ENCODE measurements around the gene KHDRBS2.
A peak's percentile ranks its signal among the peaks of the same experiment; 100 is the strongest.

Gene KHDRBS2

DNA sequence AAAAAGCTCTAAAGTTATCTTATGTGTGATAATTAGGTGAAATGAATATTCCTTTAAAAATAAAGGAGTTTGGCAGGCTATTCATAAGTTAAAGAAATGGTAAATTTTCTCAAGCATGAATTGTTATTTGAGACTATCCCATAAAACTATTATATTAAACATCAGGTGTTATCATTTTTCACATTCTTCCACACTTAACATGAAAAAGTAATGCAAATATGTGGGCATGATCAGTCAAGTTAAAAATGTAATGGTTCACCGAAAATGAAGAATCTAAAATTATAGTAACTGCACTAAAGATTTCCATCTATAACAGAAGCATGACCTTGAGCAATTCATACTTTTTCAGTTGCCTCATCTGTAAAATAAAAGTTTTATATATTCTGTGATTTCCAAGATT lies 110.8 kb downstream of the KHDRBS2 start:
- DNase-seq (ENCODE audit: low spot score), result no peak

GRCh38 chr6:62174548-62174947 lies 111.5 kb downstream of the KHDRBS2 start:
- no peak for DNase-seq (ENCODE audit: low spot score)

- no peak for DNase-seq (ENCODE audit: low spot score)
Measured at GRCh38 chr6:62167736-62168135, 118.3 kb downstream of the KHDRBS2 start.

DNA sequence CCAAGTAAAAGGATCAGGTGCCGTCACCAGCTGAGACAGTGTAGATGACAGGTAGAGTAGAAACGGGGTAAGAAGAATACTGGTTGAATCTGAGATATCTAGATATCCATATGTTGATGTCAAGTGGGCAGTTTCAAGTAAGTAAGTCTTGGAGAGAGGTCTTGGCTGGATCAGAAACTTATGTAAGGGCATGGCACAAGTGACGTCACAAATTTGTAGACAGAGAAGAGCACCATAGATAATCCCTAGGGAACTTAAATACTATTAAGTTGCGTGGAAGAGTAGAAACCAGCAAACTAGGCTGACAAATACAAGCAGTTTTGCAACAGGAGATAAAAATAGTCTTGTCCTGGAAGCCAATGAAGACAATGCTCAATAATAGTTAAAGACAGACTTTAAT lies 123.2 kb downstream of the KHDRBS2 start:
- DNase-seq (ENCODE audit: low spot score), result no peak

- DNase-seq (ENCODE audit: low spot score), result no peak
Measured at GRCh38 chr6:62152796-62153195, 133.2 kb downstream of the KHDRBS2 start.

GRCh38 chr6:62150048-62150663 lies 135.9 kb downstream of the KHDRBS2 start:
- peak; percentile 2 for DNase-seq (ENCODE audit: low spot score)

DNA sequence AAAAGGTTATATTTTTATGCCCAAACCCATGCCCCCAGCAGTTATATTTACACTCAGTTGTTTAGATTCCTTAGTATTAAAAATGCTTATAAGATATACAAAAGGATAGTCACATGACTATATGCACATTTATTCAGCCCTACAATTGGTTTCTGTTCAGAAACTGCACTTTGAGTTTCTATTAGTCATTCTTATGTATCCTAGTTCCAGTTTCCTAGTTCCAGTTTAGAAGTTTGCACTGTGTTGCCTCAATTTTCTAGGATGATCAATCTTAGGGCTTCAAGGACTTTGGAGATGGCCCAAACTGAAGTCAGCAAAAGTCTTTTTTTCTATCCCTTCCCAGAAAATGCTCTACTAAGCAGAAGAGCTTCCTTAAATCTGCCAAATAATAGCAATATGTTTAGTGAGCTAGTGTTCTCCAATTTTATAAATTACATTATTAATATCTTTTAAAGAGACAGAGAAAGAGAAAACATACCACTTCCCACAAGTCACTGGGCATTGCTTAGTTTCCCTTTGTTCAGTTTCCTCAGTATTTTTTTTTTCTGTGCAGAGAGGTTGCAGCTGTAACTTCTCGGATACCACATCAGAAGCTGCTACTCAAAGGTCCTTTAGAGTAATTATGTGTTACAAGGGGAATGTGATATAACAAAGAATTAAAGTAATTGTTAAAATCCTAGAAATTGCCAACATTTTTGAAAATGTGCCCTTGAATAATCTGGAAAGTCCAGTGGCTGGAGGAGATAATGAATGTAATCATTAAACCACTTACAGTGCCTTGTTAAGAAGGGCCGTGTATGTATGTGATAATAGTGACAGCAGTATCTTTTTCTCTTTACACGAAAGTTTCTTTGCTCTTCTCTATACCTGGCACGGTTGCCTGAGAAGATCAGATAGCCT lies 138.8 kb downstream of the KHDRBS2 start:
- no peak for DNase-seq (ENCODE audit: low spot score)

- no peak for DNase-seq (ENCODE audit: low spot score)
Measured at GRCh38 chr6:62129127-62129526, 156.9 kb downstream of the KHDRBS2 start.

- no peak for DNase-seq (ENCODE audit: low spot score)
Measured at GRCh38 chr6:62119401-62119800, 166.6 kb downstream of the KHDRBS2 start.

DNA sequence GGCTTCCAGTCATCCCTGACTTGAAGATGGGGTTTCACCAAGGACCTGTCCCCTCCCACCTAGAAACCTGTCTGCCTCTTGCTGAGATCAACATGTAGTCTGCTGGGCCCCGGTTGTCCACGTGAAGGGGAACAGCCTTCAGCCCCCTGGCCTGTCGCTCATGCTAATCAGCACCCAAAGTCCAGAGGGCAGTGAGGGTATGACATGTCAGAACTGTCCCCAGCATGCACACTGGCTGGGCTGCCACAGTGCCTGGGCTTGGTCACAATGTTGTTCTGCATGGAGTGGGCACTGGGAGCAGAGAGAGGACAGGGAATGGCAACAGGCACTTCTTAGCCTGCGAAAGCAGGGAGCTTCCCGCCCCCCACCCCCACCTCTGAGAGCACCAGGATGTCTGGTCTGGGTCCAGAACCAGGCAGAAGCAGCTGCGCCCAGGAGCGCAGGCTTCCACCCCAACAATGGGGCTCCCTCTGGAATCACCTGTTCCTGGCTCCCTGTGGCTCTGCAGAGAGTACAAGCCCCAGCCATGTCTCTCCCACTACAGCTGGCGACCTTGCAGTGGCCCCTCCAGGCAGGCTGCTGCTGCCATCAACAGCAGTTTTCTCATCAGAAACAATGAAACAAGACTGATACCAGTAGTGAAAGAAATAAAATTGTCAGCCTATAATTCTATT lies 182.7 kb downstream of the KHDRBS2 start:
- DNase-seq (ENCODE audit: low spot score), result no peak

DNA sequence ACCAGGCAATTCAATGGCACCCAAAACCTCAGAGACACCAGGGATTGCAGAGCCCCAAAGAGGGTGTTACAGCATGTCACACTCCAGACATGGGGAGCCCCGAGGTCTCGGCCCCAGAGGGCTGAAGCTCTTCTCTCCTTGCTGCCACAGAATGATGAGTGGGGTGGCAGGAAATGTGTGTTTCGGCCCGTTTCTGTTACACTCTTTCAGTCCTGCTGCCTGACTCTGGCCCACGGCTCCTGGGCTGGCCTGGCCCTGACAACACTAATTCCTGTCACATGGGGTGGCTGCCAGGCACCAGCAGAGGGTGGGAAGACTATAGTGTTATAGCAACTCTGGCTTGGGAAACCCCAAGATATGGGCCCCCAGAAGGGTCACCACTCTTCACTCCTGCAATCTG lies 183.6 kb downstream of the KHDRBS2 start:
- no peak for DNase-seq (ENCODE audit: low spot score)

GRCh38 chr6:62090442-62091229 lies 195.4 kb downstream of the KHDRBS2 start:
- DNase-seq (ENCODE audit: low spot score), result no peak

DNA sequence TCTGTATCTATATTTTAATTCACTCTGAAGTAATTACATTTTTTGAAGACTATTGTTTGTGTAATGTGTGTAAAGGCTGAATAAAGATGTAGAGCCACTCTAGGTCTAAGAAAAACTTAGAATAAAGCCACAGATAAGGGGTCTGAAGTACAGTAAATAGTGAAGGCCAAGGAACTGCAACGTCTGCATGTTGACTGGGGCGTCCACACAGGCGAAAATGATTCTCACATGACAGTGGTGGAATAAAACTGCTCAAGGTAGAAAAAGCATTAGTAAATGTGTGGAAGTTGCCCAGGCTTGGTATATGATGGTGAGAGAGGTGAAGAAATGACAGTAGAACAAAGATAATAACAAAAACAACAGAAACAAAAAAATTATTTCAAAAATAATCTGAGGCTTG lies 196.2 kb downstream of the KHDRBS2 start:
- DNase-seq (ENCODE audit: low spot score), result no peak

DNA sequence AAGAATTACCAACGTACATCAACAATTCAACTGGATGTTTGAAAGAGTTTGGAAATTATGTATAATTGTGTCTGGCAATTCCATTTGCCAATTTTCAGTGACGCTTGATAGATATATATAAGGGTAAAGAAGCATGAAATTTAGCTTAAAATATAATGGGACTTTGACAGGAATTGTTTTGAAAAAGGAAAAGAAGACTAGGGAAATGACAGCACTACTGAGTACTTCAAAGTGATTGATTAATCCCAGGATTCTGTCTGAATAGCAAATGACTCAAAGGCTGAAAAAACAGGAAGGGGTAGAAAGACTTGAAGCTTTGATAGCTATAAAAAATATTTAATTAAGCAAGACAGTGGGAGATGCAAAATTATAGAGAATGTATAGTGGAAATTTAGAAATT lies 200.0 kb downstream of the KHDRBS2 start:
- DNase-seq (ENCODE audit: low spot score), result no peak

DNA sequence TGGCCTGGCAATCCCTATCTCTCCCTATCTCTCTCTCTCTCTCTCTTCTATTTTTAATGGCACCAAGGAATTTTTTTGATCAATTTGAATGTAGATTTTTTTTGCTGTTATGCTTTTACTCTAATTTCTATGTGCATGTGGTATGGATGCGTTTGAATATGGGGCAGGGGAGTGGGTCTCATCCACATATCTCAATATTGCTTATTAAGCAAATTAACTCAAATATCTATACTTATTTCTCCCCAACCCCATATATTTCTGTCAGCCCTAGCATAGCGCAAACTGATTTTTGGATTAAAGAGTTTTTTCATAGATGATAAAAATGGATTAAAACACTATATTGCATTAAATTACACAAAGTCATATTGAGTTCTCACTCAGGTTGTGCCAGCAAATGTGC lies 210.2 kb downstream of the KHDRBS2 start:
- DNase-seq (ENCODE audit: low spot score), result no peak

- DNase-seq (ENCODE audit: low spot score), result no peak
Measured at GRCh38 chr6:62059901-62060300, 226.1 kb downstream of the KHDRBS2 start.

- no peak for DNase-seq (ENCODE audit: low spot score)
Measured at GRCh38 chr6:62057300-62057699, 228.7 kb downstream of the KHDRBS2 start.

DNA sequence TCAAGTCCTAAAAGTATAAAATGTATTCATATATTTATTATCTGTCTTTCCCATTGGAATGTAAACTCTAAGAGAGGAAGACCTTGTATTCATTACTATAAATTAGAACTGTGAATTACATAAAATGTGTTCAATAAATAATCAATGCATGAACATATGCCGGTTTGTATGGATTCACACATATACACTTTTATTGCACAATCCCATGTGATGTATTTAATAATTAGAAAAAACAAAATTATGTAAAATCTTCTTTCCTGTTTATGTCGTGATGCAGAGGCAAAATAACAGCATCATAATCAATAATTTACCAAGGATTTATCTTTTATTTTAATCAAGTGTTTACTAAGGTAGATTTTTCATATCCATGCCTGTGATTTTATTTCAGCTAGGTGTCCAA lies 240.5 kb downstream of the KHDRBS2 start:
- no peak for DNase-seq (ENCODE audit: low spot score)

GRCh38 chr6:62043084-62043483 lies 242.9 kb downstream of the KHDRBS2 start:
- no peak for DNase-seq (ENCODE audit: low spot score)

GRCh38 chr6:62042429-62042828 lies 243.6 kb downstream of the KHDRBS2 start:
- no peak for DNase-seq (ENCODE audit: low spot score)

DNA sequence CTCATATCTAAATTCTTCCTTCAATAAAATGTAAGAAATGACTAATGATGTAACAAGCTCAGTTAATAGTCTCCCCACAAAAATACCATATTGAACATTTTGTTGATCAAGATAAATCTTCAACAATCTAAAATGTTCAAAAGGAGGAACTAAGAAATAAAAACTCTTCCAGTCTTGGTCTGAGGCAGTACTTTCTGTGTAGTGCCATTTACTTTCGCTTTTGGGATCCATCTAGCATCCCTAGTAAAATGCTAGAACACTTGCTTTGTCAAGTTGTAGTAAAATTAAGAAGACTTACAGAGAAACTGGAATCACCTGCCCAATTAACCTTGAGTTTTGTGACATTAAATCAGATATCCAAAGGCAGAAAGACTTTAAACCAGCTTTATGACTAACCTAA lies 246.4 kb downstream of the KHDRBS2 start:
- DNase-seq (ENCODE audit: low spot score), result no peak

GRCh38 chr6:62037445-62037844 lies 248.6 kb downstream of the KHDRBS2 start:
- DNase-seq (ENCODE audit: low spot score), result no peak

Measured in hematopoietic multipotent progenitor cell treated with erythropoietin and hydrocortisone succinate and interleukin-3 and kit ligand, for 15 days (in vitro differentiated cells).